Activated naive CD4-positive, alpha-beta T cell (primary cell): ENCODE data around the gene ACOT9.
"Not testable (repeated sequence)": the region's sequence is repeated elsewhere in the genome, so short reads cannot be mapped to it uniquely, and the experiment has no call there.

Experiments
- DNase-seq, 4 experiments: peaks; one replicate each; lab custom pipeline; 2025; lab: John Stamatoyannopoulos, UW

Gene ACOT9

GRCh38 chrX:23765868-23766267 is 22.8 kb upstream of the ACOT9 start:
- no peak for DNase-seq

- no peak for DNase-seq
These were observed 22.4 kb upstream of the ACOT9 start for GRCh38 chrX:23765449-23765848.

- DNase-seq = no peak
These were observed 21.3 kb upstream of the ACOT9 start for GRCh38 chrX:23764188-23764984.

- DNase-seq = no peak
These were observed 16.7 kb upstream of the ACOT9 start for GRCh38 chrX:23759821-23760220.

- peak in 3 of 4 experiments; percentile 2 to 34 (median 15) for DNase-seq
These were observed 13.1 kb upstream of the ACOT9 start for GRCh38 chrX:23756165-23756564.

GRCh38 chrX:23754664-23755063 is 11.6 kb upstream of the ACOT9 start:
- DNase-seq = no peak

- DNase-seq = no peak
These were observed 9.8 kb upstream of the ACOT9 start for GRCh38 chrX:23752740-23753415.

GRCh38 chrX:23749576-23749975 is 6.5 kb upstream of the ACOT9 start:
- DNase-seq = no peak

GRCh38 chrX:23749129-23749528 is 6.1 kb upstream of the ACOT9 start:
- DNase-seq = no peak

GRCh38 chrX:23745786-23746185 is 2.7 kb upstream of the ACOT9 start:
- DNase-seq = no peak

GRCh38 chrX:23743623-23743971 is 521 bp upstream of the ACOT9 start:
- not testable (repeated sequence) for DNase-seq

GRCh38 chrX:23742174-23742696 is 841 bp downstream of the ACOT9 start:
- no peak for DNase-seq

- DNase-seq = no peak
These were observed 5.7 kb downstream of the ACOT9 start for GRCh38 chrX:23737413-23737812.

GRCh38 chrX:23736030-23736429 is 7.0 kb downstream of the ACOT9 start:
- DNase-seq = no peak

- DNase-seq = no peak
These were observed 10.4 kb downstream of the ACOT9 start for GRCh38 chrX:23732704-23733103.

- DNase-seq = no peak
These were observed 11.1 kb downstream of the ACOT9 start for GRCh38 chrX:23731951-23732350.

GRCh38 chrX:23729214-23729613 is 13.9 kb downstream of the ACOT9 start:
- no peak for DNase-seq

- no peak for DNase-seq
These were observed 15.9 kb downstream of the ACOT9 start for GRCh38 chrX:23727206-23727605.

GRCh38 chrX:23726191-23726590 is 16.9 kb downstream of the ACOT9 start:
- DNase-seq = no peak

GRCh38 chrX:23720117-23720677 is 22.9 kb downstream of the ACOT9 start:
- DNase-seq = no peak

GRCh38 chrX:23705235-23705634 is 37.8 kb downstream of the ACOT9 start:
- DNase-seq = no peak

- no peak for DNase-seq
These were observed 38.3 kb downstream of the ACOT9 start for GRCh38 chrX:23704673-23705206.
